HG02642 (cell line): Measurements from ENCODE around the gene PLEKHN1.
A peak's percentile ranks its signal among the peaks of the same experiment; 100 is the strongest.
"Not testable (repeated sequence)": the region's sequence is repeated elsewhere in the genome, so short reads cannot be mapped to it uniquely, and the experiment has no call there.

Source experiments
- ATAC-seq: cut with Tn5 transposase; IDR thresholded peaks from one replicate; pipeline ENCODE4 v1.9.1; 2021; ENCODE audit warnings: mild to moderate bottlenecking; ENCODE audit not compliant: unreplicated experiment, poor library complexity

Gene PLEKHN1

GRCh38 chr1:971751-972506, 5.6 kb downstream of the PLEKHN1 start:
- no peak for ATAC-seq

GRCh38 chr1:972726-973458, 6.6 kb downstream of the PLEKHN1 start:
- ATAC-seq, result no peak

- ATAC-seq, result no peak
Measured at GRCh38 chr1:973459-974292, 7.4 kb downstream of the PLEKHN1 start.

GRCh38 chr1:974293-974640, 8.0 kb downstream of the PLEKHN1 start:
- ATAC-seq, result no peak

DNA sequence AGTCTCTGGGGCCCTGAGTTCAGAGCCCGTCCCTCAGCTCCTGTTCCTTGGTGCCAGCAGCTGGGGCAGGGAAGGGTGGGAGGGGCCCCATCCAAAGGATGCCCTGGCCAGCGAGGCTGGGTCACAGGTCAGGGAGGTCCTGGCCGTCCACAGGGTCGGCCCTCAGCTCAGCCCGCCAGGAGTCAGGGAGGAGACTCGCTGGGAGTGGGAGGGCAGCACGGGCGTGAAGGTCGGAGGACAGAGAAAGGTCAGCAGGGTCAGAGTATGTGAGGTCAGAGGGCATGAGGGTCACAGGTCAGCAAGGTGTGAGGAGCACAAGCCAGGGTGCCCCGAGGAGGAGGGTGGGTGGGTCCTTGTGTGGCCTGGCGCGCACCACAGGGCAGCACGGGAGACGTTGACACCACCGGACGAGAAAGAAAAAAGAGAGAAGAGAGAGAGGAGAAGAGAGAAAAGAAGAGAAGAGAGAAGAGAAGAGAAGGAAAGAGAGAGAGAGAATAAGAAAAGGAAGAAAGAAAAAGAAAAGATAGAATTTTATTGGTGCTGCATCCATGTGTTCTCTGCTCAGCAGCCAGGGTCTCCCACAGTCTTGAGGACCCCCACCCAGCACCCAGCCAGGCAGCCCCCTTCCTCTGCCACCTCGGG, 8.5 kb downstream of the PLEKHN1 start:
- ATAC-seq, result no peak

DNA sequence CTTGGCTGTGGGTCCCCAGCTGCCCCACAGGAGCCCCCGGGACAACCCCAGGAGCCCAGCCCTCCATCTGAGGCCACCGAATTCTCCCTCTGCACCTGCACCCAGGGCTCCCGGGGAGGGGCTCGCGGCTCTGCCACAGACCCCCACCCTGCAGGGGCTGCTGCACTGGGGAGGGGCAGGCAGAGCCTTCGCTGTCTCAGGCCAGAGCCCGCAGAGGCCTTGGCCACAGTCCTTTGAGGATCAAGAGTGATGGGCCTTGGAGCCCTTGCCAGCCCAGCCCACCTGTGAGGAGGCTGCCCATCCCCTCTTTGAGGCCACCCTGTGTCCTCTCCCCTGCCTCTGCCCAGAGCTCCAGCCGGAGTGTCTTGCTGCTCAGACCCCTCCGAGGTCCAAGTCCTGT, 9.1 kb downstream of the PLEKHN1 start:
- no peak for ATAC-seq

GRCh38 chr1:975896-976683, 9.8 kb downstream of the PLEKHN1 start:
- peak; percentile 41 for ATAC-seq

DNA sequence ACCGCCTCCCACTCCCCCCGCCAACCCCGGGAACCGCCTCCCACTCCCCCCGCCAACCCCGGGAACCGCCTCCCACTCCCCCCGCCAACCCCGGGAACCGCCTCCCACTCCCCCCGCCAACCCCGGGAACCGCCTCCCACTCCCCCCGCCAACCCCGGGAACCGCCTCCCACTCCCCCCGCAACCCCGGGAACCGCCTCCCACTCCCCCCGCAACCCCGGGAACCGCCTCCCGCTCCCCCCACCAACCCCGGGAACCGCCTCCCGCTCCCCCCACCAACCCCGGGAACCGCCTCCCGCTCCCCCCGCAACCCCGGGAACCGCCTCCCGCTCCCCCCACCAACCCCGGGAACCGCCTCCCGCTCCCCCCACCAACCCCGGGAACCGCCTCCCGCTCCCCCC, 10.5 kb downstream of the PLEKHN1 start:
- ATAC-seq, result not testable (repeated sequence)

DNA sequence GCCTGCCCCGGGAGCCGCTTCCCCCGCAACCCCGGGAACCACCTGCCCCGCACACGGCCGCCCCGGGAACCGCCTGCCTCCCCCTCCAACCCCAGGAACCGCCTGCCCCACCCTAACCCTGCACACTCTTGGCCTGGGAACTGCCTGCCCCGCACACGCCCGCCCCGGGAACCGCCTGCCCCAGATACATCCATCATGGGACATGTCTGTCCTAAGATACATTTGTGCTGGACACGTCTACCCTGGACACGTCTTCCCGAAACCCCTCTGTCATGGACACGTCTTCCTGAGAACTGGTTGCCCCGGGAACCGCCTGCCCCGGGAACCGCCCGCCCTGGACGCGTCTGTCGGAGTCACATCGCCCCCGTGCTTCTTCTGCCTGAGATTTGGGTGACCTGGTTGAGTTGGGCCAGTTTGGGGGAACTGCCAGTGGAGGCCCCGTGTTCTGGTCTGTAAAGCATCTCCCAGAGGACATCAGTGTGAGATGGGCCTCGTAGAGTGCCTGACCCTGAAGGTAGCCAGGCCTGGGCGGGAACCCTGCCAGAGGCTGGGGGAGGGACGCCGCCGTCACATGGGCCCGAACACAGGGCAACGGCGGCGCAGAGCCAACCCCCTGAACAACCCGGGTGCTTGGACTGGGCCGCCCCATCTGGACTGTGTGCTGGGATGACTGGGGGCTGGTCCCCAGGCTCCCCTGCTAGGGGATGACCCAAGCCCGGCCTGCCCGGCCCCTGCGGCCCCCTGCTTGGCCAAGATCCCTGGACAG, 12.0 kb downstream of the PLEKHN1 start:
- no peak for ATAC-seq

- no peak for ATAC-seq
Measured at GRCh38 chr1:978835-979743, 12.8 kb downstream of the PLEKHN1 start.

GRCh38 chr1:979744-980072, 13.4 kb downstream of the PLEKHN1 start:
- ATAC-seq, result no peak

DNA sequence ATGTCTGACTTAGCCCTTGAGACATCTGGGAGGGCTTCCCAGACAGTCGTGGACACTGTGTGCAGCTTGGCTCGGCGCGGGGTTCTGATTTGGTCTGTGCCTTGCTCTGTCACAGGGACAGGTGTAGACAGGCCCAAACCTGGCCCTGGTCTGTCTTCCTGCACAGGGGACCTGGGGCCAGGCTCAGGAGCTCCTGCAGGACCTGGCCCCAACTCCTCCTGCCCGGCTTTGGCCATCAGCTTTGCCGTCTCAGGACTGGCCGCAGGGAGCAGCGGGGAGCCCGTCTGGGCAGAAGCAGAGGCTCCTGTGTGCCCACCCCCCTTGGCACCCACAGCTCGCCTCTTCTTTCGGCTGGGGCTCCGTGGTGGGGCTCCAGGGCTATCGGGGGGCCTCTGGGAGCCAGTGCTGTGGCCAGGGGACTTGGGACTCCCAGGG, 13.9 kb downstream of the PLEKHN1 start:
- no peak for ATAC-seq

- no peak for ATAC-seq
Measured at GRCh38 chr1:980602-981395, 14.5 kb downstream of the PLEKHN1 start.

GRCh38 chr1:981491-981954, 15.2 kb downstream of the PLEKHN1 start:
- ATAC-seq, result no peak

DNA sequence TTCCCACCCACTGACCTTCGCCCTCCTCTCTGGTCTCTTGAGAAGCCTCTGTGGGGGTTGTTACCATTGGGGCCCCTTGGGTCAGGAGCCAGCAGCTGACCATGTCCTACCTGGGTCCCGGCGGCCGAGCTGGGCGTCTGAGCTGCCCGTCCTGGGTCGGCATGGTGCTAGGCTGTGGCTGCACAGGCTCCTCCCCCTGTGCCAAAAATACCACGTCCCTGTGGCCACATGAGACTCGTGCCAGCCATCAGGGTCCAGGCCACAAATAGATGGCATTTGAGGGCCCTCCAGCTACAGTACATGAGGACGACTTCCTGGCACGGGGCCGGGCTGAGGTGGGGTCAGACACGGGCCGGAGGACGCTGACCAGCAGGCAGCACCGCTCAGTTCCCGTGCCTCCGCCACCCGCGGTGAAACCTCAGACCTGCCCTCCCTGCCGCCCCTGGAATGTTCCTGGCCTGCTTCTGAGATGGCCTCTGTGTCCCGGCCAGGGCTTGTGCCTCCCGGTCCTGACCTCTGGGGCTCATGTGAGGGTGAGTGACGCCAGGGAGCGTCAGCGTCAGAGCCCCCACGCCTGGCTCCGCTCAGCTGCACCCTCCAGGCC, 15.8 kb downstream of the PLEKHN1 start, which contains the start of gene PERM1:
PERM1 (minus strand) TSS at position 139 of the 604 bp plus-strand sequence. CDS start 1,064 bp downstream, outside the sequence.
- ATAC-seq, result no peak

DNA sequence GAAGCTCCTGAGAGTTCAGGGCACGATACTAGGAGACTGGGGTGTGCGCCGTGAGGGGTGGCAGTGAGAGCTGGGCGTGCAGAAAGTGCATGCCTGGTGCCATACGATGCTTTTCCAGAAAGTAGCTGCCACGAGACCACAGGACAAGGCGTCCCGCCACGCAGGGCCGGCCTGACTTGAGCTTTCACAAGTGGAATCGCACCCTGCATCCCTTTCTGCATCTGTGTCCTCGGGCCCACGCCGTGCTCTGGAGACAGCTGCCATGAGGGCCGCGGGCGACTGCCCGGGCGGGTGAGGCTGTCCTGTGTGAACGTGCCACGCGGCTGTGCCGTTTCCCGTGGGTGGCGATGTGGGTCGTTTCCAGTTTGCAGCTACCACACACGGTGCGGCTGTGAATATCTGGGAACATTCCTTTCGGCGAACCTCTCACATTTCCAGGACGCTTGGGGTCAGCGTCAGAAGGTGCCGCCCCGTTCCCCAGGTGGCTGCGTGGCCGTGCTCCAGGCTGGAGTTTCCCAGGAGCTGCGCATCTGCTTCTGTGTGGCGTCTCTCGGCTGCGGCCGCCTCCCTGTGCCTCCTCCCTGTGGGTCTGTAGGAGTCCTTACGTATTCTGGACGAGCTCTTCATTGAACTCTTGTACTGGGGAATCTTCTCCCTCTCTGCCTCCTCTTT, 16.6 kb downstream of the PLEKHN1 start:
- no peak for ATAC-seq
